ENCODE results near the gene SPSB2. TPM values are rescaled to one million over a fixed set of nuclear protein-coding genes. Genes with fewer than 3 reads are reported as not detected.

SPSB2 gene
- total and polyA plus RNA-seq, 2 donors (not counting 1 experiment from before 2014, with no cell fraction given): 9.4 to 16.0 TPM

DNA sequence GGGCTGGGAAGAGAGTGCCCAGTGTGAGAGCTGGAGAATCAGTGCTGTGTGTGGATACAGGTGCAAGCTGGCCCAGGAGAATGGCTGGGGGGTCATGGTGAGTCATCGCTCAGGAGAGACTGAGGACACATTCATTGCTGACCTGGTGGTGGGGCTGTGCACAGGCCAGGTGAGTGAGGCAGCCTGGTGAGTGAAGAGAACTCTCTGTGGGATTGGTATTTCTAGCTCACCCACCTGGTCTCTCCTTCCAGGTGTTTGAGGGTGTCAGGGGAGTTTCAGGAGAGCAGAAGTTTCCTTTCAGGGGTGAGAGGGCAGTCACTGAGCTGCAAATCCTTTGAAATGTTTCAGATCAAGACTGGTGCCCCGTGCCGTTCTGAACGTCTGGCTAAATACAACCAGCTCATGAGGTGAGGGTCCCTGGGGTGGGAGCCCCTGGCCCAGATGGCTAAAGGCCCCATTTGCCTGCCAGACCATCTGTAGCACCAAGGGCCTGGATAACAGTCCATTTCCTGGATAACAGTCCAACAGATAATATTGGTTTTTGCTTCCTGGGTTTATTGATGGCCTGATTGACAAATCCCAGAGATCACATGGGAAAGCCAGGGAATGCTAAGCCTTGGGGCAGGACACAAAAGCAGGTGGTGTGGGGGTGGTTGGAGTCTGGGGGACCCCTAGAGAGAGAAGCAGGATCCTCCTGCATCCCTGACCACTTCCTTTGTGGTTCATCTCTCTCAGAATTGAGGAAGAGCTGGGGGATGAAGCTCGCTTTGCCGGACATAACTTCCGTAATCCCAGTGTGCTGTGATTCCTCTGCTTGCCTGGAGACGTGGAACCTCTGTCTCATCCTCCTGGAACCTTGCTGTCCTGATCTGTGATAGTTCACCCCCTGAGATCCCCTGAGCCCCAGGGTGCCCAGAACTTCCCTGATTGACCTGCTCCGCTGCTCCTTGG lies 49.2 kb upstream of the SPSB2 start:
- H3K9me3 Mint-ChIP-seq (ENCODE audit: insufficient read depth): no peaks in the 10 kb centered on the region
- WGBS (ENCODE audit: insufficient coverage): 32% methylated on average over 7 of the region's 9 CpGs
- H4K20me1 ChIP-seq (ENCODE audit: control insufficient read depth, insufficient read depth, low read length, poor library complexity, severe bottlenecking): no peaks in the 10 kb centered on the region
- intact Hi-C loops (cut with micrococcal nuclease): no loop called here
- H3K4me1 Mint-ChIP-seq: peaks cover 50% of the 10 kb centered on the region
- H3K27me3 ChIP-seq (replicated peaks in 1 of 4; ENCODE audit: control extremely low read depth in 1 of 4, control insufficient read depth in 3 of 4, insufficient read depth in 4 of 4, low read length in 3 of 4): no peaks in the 10 kb centered on the region
- TF ChIP-seq, protein P1, sequence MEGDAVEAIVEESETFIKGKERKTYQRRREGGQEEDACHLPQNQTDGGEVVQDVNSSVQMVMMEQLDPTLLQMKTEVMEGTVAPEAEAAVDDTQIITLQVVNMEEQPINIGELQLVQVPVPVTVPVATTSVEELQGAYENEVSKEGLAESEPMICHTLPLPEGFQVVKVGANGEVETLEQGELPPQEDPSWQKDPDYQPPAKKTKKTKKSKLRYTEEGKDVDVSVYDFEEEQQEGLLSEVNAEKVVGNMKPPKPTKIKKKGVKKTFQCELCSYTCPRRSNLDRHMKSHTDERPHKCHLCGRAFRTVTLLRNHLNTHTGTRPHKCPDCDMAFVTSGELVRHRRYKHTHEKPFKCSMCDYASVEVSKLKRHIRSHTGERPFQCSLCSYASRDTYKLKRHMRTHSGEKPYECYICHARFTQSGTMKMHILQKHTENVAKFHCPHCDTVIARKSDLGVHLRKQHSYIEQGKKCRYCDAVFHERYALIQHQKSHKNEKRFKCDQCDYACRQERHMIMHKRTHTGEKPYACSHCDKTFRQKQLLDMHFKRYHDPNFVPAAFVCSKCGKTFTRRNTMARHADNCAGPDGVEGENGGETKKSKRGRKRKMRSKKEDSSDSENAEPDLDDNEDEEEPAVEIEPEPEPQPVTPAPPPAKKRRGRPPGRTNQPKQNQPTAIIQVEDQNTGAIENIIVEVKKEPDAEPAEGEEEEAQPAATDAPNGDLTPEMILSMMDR (IDR thresholded peaks at IDR 0.05): no peak
- no peak for TF ChIP-seq EZH2 (IDR thresholded peaks at IDR 0.05; ENCODE audit: borderline replicate concordance, insufficient read depth, low read depth, low read length, poor library complexity, severe bottlenecking)
- ATAC-seq (ENCODE audit: low read depth) (peak; percentile 23), DNase-seq (peak; percentile 59)
- peak overlapping the region; percentile 54 for H3K4me2 ChIP-seq (replicated peaks; ENCODE audit: low read depth, low read length, poor library complexity, severe bottlenecking)
- H3K9me3 ChIP-seq (ENCODE audit: control extremely low read depth in 1 of 3, control insufficient read depth in 2 of 3, insufficient read depth in 1 of 3, low read length in 2 of 3): no peaks in the 10 kb centered on the region
- H3K27me3 Mint-ChIP-seq: no peaks in the 10 kb centered on the region
- H3K4me1 ChIP-seq (ENCODE audit: control insufficient read depth in 2 of 2, insufficient read depth in 2 of 2, low read length in 2 of 2): peaks cover 39 to 50% of the 10 kb centered on the region in 2 donors
- H3K9ac ChIP-seq (ENCODE audit: low read length): no peak overlapping the region
- no peak overlapping the region for H3K4me3 ChIP-seq (ENCODE audit: control extremely low read depth in 1 of 5, extremely low read depth in 1 of 5, insufficient read depth in 1 of 5, low read depth in 2 of 5, low read length in 4 of 5)
- peak overlapping the region; percentile 60 for H3K4me3 Mint-ChIP-seq
- H3K27ac ChIP-seq (ENCODE audit: low read length in 2 of 2): peak overlapping the region; percentile 54 to 57
- peaks cover 22% of the 10 kb centered on the region for H3K79me2 ChIP-seq (ENCODE audit: control insufficient read depth, insufficient read depth, low read length)
- ChIA-PET CTCF (interaction anchor here (0.8 to 6.2 kb wide), 13 partner anchors 9 to 191 kb away, joined by 3 to 119 read pairs (median 7); partner anchors contain the start of genes C1R and SPSB2), POLR2A (interaction anchor here (1.1 to 1.4 kb wide), 2 partner anchors 49 to 53 kb away, joined by 3 to 6 read pairs; partner anchors contain the start of gene SPSB2)
- peaks cover 0 to under 1% of the 10 kb centered on the region in 2 experiments for H3K36me3 ChIP-seq (replicated peaks in 1 of 2; ENCODE audit: control extremely low read depth in 1 of 2, control insufficient read depth in 1 of 2, extremely low read depth in 1 of 2, insufficient read depth in 2 of 2, low read length in 1 of 2)
- peak overlapping the region; percentile 35 for H2AFZ ChIP-seq (ENCODE audit: insufficient read depth, low read depth, low read length, poor library complexity, severe bottlenecking)
- peak overlapping the region; percentile 41 for H3K27ac Mint-ChIP-seq

All from B cell (primary cell).